HG03139 (cell line): ENCODE data around the gene ACO2.
"Not testable (repeated sequence)": the region's sequence is repeated elsewhere in the genome, so short reads cannot be mapped to it uniquely, and the experiment has no call there.

Experiments
- ATAC-seq: cut with Tn5 transposase; IDR thresholded peaks from one replicate; pipeline ENCODE4 v1.9.1; 2021; ENCODE audit not compliant: unreplicated experiment

The ACO2 gene

GRCh38 chr22:41468381-41469217 lies at the start of gene ACO2, which contains the start of gene PHF5A:
ACO2 (plus strand) TSS chr22:41469117; CDS start chr22:41469147, 30 bp downstream.
PHF5A (minus strand) TSS chr22:41468692; CDS start chr22:41468653, 39 bp downstream.
- peak; percentile 80 for ATAC-seq

- no peak for ATAC-seq
Measured at GRCh38 chr22:41425660-41426365, 43.1 kb upstream of the ACO2 start.

- ATAC-seq: no peak
Measured at GRCh38 chr22:41429232-41429950, 39.5 kb upstream of the ACO2 start.

GRCh38 chr22:41429951-41430332 lies 39.0 kb upstream of the ACO2 start:
- no peak for ATAC-seq

GRCh38 chr22:41431656-41432055 lies 37.3 kb upstream of the ACO2 start:
- no peak for ATAC-seq

- not testable (repeated sequence) for ATAC-seq
Measured at GRCh38 chr22:41433480-41433879, 35.4 kb upstream of the ACO2 start.

- not testable (repeated sequence) for ATAC-seq
Measured at GRCh38 chr22:41434361-41435003, 34.4 kb upstream of the ACO2 start.

GRCh38 chr22:41435560-41435959 lies 33.4 kb upstream of the ACO2 start:
- ATAC-seq: no peak

- no peak for ATAC-seq
Measured at GRCh38 chr22:41436322-41437113, 32.4 kb upstream of the ACO2 start.

- no peak for ATAC-seq
Measured at GRCh38 chr22:41437198-41437597, 31.7 kb upstream of the ACO2 start.

- not testable (repeated sequence) for ATAC-seq
Measured at GRCh38 chr22:41440511-41440910, 28.4 kb upstream of the ACO2 start.

- no peak for ATAC-seq
Measured at GRCh38 chr22:41442240-41442792, 26.6 kb upstream of the ACO2 start.

- ATAC-seq: peak; percentile 41
Measured at GRCh38 chr22:41444360-41445128, 24.4 kb upstream of the ACO2 start.

- ATAC-seq: no peak
Measured at GRCh38 chr22:41445129-41446056, 23.5 kb upstream of the ACO2 start.

GRCh38 chr22:41446057-41446501 lies 22.8 kb upstream of the ACO2 start:
- no peak for ATAC-seq

GRCh38 chr22:41446639-41447434 lies 22.1 kb upstream of the ACO2 start, which contains the start of gene TOB2:
TOB2 (minus strand) TSS chr22:41446801; CDS start chr22:41437345, 9,456 bp downstream.
- ATAC-seq: peak; percentile 30
